Loucy (cell line): ENCODE data around the gene LYPLA2.

Experiments used
- H2AFZ ChIP-seq: fragments of 200-600 bp; sonication (generic); 2 replicates; pipeline ENCODE4 v1.6.0; 2016; ENCODE audit warnings: antibody characterized with exemption, mild to moderate bottlenecking, low read length, moderate library complexity
- H3F3A ChIP-seq: fragments of 200-600 bp; 2 replicates; pipeline ENCODE4 v1.6.0; 2016; ENCODE audit warnings: antibody characterized with exemption, low read depth, mild to moderate bottlenecking
- H3K27me3 ChIP-seq: fragments of 200-600 bp; sonication (generic); 2 replicates; pipeline ENCODE4 v1.6.1; 2014; ENCODE audit warnings: low read length, mild to moderate bottlenecking; ENCODE audit not compliant: insufficient read depth, poor library complexity, severe bottlenecking
- H3K36me3 ChIP-seq: fragments of 200-600 bp; sonication (generic); 2 replicates; pipeline ENCODE4 v1.6.1; 2016; ENCODE audit warnings: low read length; ENCODE audit not compliant: insufficient read depth
- H3K4me1 ChIP-seq: fragments of 200-600 bp; sonication (generic); 2 replicates; pipeline ENCODE4 v1.5.1; 2014; ENCODE audit warnings: low read length, mild to moderate bottlenecking; ENCODE audit not compliant: insufficient read depth, poor library complexity, severe bottlenecking
- H3K4me2 ChIP-seq: fragments of 200-600 bp; sonication (generic); 2 replicates; pipeline ENCODE4 v1.6.0; 2014; ENCODE audit warnings: antibody characterized with exemption, low read length, low read depth, mild to moderate bottlenecking; ENCODE audit not compliant: poor library complexity, severe bottlenecking
- H3K4me3 ChIP-seq: fragments of 200-600 bp; sonication (generic); 2 replicates; pipeline ENCODE4 v1.5.1; 2014; ENCODE audit warnings: low read length, mild to moderate bottlenecking, mixed read lengths; ENCODE audit not compliant: poor library complexity, severe bottlenecking
- H3K79me2 ChIP-seq: fragments of 200-600 bp; sonication (generic); 2 replicates; pipeline ENCODE4 v1.6.1; 2014; ENCODE audit warnings: low read length; ENCODE audit not compliant: insufficient read depth
- H3K9ac ChIP-seq: fragments of 200-600 bp; sonication (generic); 2 replicates; pipeline ENCODE4 v1.6.0; 2014; ENCODE audit warnings: mild to moderate bottlenecking, low read depth, low read length, moderate library complexity; ENCODE audit not compliant: poor library complexity, severe bottlenecking
- H3K9me2 ChIP-seq: fragments of 200-600 bp; sonication (generic); replicated peaks from 2 replicates; pipeline ENCODE4 v1.6.1; 2016; ENCODE audit warnings: low read depth, low read length, mixed read lengths
- H3K9me3 ChIP-seq: fragments of 200-600 bp; sonication (generic); 2 replicates; pipeline ENCODE4 v1.6.1; 2014; ENCODE audit warnings: mild to moderate bottlenecking, antibody characterized with exemption, low read length, low read depth; ENCODE audit not compliant: insufficient read depth
- H4K20me1 ChIP-seq: fragments of 200-600 bp; sonication (generic); 2 replicates; pipeline ENCODE4 v1.6.0; 2014; ENCODE audit warnings: antibody characterized with exemption, low read length, mild to moderate bottlenecking; ENCODE audit not compliant: insufficient read depth, poor library complexity, severe bottlenecking
- CTCF ChIP-seq: fragments of 200-600 bp; sonication (generic); conservative IDR thresholded peaks from 2 replicates; pipeline ENCODE4 v1.5.1; 2014; ENCODE audit warnings: mild to moderate bottlenecking, antibody characterized with exemption, low read length
- EZH2phosphoT487 ChIP-seq: fragments of 200-600 bp; IDR thresholded peaks from 2 replicates; pipeline ENCODE4 v1.6.1; 2018; ENCODE audit warnings: antibody characterized with exemption, mild to moderate bottlenecking, moderate library complexity, borderline replicate concordance

The LYPLA2 gene

DNA sequence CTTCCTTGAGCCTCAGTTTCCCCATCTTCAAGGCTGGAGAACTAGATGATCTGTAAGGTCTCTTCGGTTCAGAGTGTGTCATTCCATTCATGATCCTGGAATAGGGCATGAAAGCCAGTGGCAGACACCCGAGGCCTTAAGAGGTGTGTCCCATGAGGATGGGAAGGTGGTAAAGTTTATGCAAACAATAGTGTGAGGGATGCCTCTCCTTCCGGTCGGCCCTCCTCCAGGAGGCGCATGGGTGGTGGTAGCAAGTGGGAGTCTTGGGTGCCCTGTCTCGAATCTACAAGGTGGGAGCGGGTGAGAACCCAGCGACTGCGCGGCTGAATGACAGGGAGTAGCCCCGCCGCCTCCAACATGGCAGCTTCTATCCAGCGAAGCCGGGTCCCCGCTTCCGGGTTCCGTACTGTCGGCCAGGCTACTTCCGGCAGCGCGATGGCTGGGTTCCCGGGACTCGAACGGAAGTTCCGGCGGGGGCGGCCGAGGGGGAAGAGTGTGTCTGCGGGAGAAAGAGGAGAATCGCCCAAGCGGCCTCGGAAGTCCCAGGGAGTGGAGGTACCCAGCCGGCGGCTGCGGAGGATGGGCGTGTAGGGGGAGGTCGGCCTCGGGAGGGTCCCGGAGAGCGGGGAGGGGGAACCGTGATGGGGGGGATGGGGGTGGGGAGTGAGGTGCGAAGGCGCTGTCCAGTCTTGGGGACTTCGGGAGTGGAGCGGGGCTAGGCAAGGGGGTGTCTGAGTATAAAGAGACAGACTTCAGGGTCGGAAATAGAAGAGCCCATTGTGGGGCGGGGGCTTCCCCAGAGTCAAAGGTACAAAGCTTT lies at the start of gene LYPLA2:
Gene LYPLA2, plus strand, starts transcription at position 450 of the 820 bp plus-strand sequence. CDS start 1,538 bp downstream, outside the sequence.
- H3K27me3 ChIP-seq, result peaks cover 4% of the 10 kb centered on the region
- peaks cover 33% of the 10 kb centered on the region for H3K79me2 ChIP-seq
- peak within 1 kb of the TSS; percentile 92 for H3K4me2 ChIP-seq
- H2AFZ ChIP-seq, result peak within 1 kb of the TSS; percentile 89
- peaks cover 21% of the 10 kb centered on the region for H4K20me1 ChIP-seq
- peaks cover 8% of the 10 kb centered on the region; the same call in 1 of the 2 replicates for H3F3A ChIP-seq
- TF ChIP-seq CTCF (no peak), EZH2phosphoT487 (no peak)
- peaks cover 30% of the 10 kb centered on the region; the same call in 1 of the 2 replicates for H3K36me3 ChIP-seq
- peak within 1 kb of the TSS; percentile 100 for H3K4me3 ChIP-seq
- peak within 1 kb of the TSS; percentile 87 for H3K9ac ChIP-seq
- H3K4me1 ChIP-seq, result peaks cover 12% of the 10 kb centered on the region
- H3K9me3 ChIP-seq, result no peaks in the 10 kb centered on the region
- no peaks in the 10 kb centered on the region for H3K9me2 ChIP-seq

DNA sequence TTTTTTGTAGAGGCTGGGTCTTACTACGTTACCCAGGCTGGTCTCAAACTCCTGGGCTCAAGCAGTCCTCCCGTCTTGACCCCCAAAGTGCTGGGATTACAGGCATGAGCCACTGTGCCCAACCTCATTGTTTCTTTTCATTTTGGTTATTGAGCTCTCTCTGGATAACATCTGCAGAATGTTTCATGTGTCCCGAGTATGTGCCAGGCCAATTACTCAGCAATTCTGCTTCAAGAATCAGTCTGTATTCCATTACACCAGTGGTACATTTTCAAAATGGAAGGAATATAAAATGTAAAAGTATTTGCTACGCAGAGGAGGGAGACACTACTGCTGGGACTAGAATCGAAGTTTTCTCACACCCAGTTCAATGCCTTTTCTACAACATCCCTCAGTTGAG lies 49.3 kb upstream of the LYPLA2 start:
- TF ChIP-seq CTCF (no peak), EZH2phosphoT487 (no peak)
- H2AFZ ChIP-seq, result no peak overlapping the region
- H3K4me3 ChIP-seq, result no peak overlapping the region
- no peaks in the 10 kb centered on the region for H3F3A ChIP-seq
- H3K9me2 ChIP-seq, result no peaks in the 10 kb centered on the region
- no peaks in the 10 kb centered on the region for H3K9me3 ChIP-seq
- peaks cover 32% of the 10 kb centered on the region for H4K20me1 ChIP-seq
- peaks cover 20% of the 10 kb centered on the region for H3K4me1 ChIP-seq
- no peak overlapping the region for H3K9ac ChIP-seq
- no peaks in the 10 kb centered on the region for H3K36me3 ChIP-seq
- H3K27me3 ChIP-seq, result no peaks in the 10 kb centered on the region
- peaks cover 32% of the 10 kb centered on the region for H3K79me2 ChIP-seq
- no peak overlapping the region for H3K4me2 ChIP-seq

DNA sequence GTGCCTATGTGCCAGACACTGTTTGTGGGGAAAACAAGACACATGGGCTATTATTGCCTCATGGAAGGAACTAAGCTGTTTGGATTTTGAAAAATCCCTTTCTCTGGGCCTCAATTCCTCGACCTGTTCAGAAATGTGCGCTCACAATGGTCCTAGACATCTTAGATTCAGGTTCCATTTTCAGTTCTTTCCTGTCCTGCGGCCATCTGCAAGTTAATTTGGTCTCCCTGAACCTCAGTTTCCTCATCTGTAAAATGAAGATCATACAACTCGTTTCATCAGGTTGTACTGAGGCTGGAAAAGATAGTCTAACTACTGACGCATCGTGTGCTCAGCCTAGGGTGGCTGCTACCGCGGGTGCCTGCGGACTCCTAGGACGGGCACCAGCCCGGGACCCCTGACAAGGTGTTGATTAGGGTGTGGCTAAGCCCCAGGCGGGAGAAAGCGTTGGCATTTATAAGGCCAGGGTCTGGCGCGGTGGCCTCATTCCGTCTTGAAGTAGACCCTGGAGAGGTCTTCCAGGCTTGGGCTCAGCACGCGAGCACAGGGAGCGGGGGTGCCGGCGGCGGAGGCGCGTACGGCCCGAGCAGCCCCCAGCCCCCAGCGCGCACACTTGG lies 48.2 kb upstream of the LYPLA2 start:
- TF ChIP-seq EZH2phosphoT487 (no peak), CTCF (no peak)
- Histone ChIP-seq H3K4me2 (peak overlapping the region; percentile 97), H3K27me3 (no peaks in the 10 kb centered on the region), H3K79me2 (peaks cover 44% of the 10 kb centered on the region), H4K20me1 (peaks cover 42% of the 10 kb centered on the region), H3K9ac (peak overlapping the region; percentile 86), H3K4me3 (peak overlapping the region; percentile 89), H3K36me3 (no peaks in the 10 kb centered on the region), H3F3A (no peaks in the 10 kb centered on the region), H3K9me3 (no peaks in the 10 kb centered on the region), H3K4me1 (peaks cover 28% of the 10 kb centered on the region), H3K9me2 (no peaks in the 10 kb centered on the region), H2AFZ (peak overlapping the region; percentile 91)
